ENCODE results near the gene SUGCT.
"Not testable (repeated sequence)": the region's sequence is repeated elsewhere in the genome, so short reads cannot be mapped to it uniquely, and the experiment has no call there.

Gene SUGCT

DNA sequence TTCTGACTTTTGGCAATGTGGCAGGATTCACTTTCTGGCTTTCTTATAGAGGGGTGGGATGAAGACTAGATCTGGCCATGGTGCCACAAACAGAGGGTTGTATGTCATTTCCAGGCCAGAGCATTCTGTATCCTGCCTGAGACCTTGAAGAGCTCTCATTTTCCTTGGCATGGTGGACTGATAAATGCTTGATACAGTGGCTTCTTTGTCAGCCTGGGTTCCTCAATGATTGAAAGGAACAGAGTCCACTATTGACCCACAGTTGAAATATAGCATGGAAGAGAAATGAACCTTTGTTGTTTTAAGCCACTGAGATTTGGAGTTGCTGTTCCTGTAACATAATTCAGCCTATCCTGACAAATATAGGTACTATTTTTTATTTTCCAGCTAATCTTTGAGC lies 462.7 kb downstream of the SUGCT start:
- Histone ChIP-seq H3K9me3 (ENCODE audit: control insufficient read depth, insufficient read depth, low read depth, low read length) (no peaks in the 10 kb centered on the region), H3K4me3 (ENCODE audit: low read depth, low read length) (no peak overlapping the region), H3K27ac (ENCODE audit: extremely low read depth, low read depth, low read length) (no peak overlapping the region), H3K36me3 (ENCODE audit: control insufficient read depth in 2 of 2, insufficient read depth in 1 of 2, low read length in 2 of 2) (no peaks in the 10 kb centered on the region), H3K4me1 (ENCODE audit: control insufficient read depth, insufficient read depth, low read length) (no peaks in the 10 kb centered on the region)
- TF ChIP-seq ZNF366 (tag by site-specific recombination; conservative IDR thresholded peaks at IDR 0.05) (no peak), ZNF621 (tag by site-specific recombination; IDR thresholded peaks at IDR 0.05) (no peak), ZNF660 (tag by site-specific recombination; IDR thresholded peaks at IDR 0.05) (no peak), ZNF530 (tag by site-specific recombination; IDR thresholded peaks at IDR 0.05; ENCODE audit: low read depth) (no peak), ZNF658 (tag by site-specific recombination; IDR thresholded peaks at IDR 0.05) (no peak), ZNF146 (tag by site-specific recombination; IDR thresholded peaks at IDR 0.05) (no peak), ZNF785 (tag by site-specific recombination; IDR thresholded peaks at IDR 0.05) (no peak), EGR2 (tag by site-specific recombination; IDR thresholded peaks at IDR 0.05; ENCODE audit: low read depth) (no peak), ZNF501 (tag by site-specific recombination; IDR thresholded peaks at IDR 0.05) (no peak), ZNF138 (tag by site-specific recombination; IDR thresholded peaks at IDR 0.05; ENCODE audit: borderline replicate concordance) (no peak)
- TF ChIP-seq, protein P1, sequence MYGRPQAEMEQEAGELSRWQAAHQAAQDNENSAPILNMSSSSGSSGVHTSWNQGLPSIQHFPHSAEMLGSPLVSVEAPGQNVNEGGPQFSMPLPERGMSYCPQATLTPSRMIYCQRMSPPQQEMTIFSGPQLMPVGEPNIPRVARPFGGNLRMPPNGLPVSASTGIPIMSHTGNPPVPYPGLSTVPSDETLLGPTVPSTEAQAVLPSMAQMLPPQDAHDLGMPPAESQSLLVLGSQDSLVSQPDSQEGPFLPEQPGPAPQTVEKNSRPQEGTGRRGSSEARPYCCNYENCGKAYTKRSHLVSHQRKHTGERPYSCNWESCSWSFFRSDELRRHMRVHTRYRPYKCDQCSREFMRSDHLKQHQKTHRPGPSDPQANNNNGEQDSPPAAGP (tag by site-specific recombination; IDR thresholded peaks at IDR 0.05) = no peak
- ChIA-PET CTCF (interaction anchor here (0.7 kb wide), 1 partner anchor 203 kb away, joined by 3 read pairs; no protein-coding TSS in a partner anchor), POLR2A (no interaction called here)

DNA sequence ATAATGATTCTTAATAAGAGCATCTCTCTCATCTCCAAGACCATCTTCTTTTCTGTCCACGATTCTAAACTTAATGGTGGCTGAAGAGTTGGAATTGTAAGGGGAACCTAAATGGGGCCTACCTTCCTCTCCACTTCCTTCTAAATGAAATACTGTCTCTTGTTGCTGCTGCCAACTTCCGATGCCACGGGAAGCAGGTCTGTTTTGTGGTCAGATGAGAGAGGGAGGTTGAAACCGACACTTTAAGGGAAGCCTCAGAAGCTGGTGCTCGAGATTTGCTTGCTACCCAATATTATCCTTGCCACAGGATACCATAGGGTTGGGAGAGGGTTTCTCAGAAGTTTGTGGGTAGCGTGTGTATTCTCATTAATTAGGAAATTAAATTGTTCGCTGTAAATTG lies 464.1 kb downstream of the SUGCT start:
- CTCF ChIA-PET = no interaction called here
- Histone ChIP-seq H3K4me3 (ENCODE audit: low read depth, low read length) (no peak overlapping the region), H3K36me3 (ENCODE audit: control insufficient read depth in 2 of 2, insufficient read depth in 1 of 2, low read length in 2 of 2) (no peaks in the 10 kb centered on the region), H3K27ac (ENCODE audit: extremely low read depth, low read depth, low read length) (no peak overlapping the region), H3K4me1 (ENCODE audit: control insufficient read depth, insufficient read depth, low read length) (no peaks in the 10 kb centered on the region), H3K9me3 (ENCODE audit: control insufficient read depth, insufficient read depth, low read depth, low read length) (no peaks in the 10 kb centered on the region)
- TF ChIP-seq KLF7 (tag by site-specific recombination; IDR thresholded peaks at IDR 0.05; ENCODE audit: borderline replicate concordance) = no peak
- POLR2A ChIA-PET = no interaction called here

DNA sequence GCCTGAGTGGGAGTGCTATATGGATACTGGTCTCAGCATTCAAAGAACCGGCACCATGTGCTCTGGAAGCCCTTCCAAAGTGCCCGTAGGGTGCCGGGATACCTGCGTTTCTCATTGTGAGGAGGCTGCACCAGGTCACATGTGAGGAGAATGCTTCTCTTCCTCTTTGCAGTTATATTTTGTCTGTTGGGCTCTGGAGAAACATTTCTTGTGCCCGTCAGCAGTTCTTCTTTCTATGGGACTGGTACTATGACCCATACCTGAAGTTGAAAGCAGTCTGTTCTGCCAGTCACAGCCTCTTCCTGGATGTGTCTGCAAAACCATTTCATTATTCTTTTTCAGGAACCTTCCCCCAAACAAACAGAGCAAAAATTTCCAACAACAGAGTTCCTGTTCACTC lies 465.0 kb downstream of the SUGCT start:
- TF ChIP-seq SCRT2 (tag by site-specific recombination; IDR thresholded peaks at IDR 0.05) (no peak), YY2 (tag by site-specific recombination; IDR thresholded peaks at IDR 0.05) (no peak), HOXC10 (CRISPR knock-in tag; IDR thresholded peaks at IDR 0.05) (no peak), ZSCAN23 (tag by site-specific recombination; IDR thresholded peaks at IDR 0.05) (no peak), ZNF211 (tag by site-specific recombination; IDR thresholded peaks at IDR 0.05; ENCODE audit: low read depth) (no peak), ZNF366 (tag by site-specific recombination; conservative IDR thresholded peaks at IDR 0.05) (no peak)
- TF ChIP-seq, protein P2, sequence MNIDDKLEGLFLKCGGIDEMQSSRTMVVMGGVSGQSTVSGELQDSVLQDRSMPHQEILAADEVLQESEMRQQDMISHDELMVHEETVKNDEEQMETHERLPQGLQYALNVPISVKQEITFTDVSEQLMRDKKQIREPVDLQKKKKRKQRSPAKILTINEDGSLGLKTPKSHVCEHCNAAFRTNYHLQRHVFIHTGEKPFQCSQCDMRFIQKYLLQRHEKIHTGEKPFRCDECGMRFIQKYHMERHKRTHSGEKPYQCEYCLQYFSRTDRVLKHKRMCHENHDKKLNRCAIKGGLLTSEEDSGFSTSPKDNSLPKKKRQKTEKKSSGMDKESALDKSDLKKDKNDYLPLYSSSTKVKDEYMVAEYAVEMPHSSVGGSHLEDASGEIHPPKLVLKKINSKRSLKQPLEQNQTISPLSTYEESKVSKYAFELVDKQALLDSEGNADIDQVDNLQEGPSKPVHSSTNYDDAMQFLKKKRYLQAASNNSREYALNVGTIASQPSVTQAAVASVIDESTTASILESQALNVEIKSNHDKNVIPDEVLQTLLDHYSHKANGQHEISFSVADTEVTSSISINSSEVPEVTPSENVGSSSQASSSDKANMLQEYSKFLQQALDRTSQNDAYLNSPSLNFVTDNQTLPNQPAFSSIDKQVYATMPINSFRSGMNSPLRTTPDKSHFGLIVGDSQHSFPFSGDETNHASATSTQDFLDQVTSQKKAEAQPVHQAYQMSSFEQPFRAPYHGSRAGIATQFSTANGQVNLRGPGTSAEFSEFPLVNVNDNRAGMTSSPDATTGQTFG (tag by site-specific recombination; IDR thresholded peaks at IDR 0.05; ENCODE audit: borderline replicate concordance) = no peak
- TF ChIP-seq, protein P3, sequence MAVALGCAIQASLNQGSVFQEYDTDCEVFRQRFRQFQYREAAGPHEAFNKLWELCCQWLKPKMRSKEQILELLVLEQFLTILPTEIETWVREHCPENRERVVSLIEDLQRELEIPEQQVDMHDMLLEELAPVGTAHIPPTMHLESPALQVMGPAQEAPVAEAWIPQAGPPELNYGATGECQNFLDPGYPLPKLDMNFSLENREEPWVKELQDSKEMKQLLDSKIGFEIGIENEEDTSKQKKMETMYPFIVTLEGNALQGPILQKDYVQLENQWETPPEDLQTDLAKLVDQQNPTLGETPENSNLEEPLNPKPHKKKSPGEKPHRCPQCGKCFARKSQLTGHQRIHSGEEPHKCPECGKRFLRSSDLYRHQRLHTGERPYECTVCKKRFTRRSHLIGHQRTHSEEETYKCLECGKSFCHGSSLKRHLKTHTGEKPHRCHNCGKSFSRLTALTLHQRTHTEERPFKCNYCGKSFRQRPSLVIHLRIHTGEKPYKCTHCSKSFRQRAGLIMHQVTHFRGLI (tag by site-specific recombination; IDR thresholded peaks at IDR 0.05) = no peak
- H3K4me3 ChIP-seq (ENCODE audit: low read depth, low read length) = no peak overlapping the region
- POLR2A ChIA-PET = no interaction called here
- H3K27ac ChIP-seq (ENCODE audit: extremely low read depth, low read depth, low read length) = no peak overlapping the region
- no peaks in the 10 kb centered on the region for H3K9me3 ChIP-seq (ENCODE audit: control insufficient read depth, insufficient read depth, low read depth, low read length)
- H3K4me1 ChIP-seq (ENCODE audit: control insufficient read depth, insufficient read depth, low read length) = no peaks in the 10 kb centered on the region
- H3K36me3 ChIP-seq (ENCODE audit: control insufficient read depth in 2 of 2, insufficient read depth in 1 of 2, low read length in 2 of 2) = no peaks in the 10 kb centered on the region
- CTCF ChIA-PET = no interaction called here

DNA sequence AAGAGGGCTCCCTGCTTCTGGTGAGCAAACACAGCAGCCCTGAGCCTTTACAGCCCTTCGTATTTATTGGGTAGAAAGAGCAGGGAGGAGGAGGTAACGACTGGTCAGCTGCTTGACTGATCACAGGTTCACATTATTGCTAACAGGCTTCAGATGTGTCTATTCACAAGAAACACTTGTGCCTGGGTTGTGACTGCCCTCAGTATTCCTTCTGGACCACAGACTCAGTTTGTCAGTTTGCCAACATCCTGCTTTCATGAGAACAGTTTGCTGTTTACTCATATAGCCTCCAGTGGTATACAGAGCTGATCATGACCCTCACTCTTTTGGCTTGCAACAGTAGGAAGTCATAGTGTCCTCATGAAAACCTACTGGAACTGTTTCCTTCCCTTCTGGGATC lies 467.5 kb downstream of the SUGCT start:
- H3K4me3 ChIP-seq (ENCODE audit: low read depth, low read length); POLR2A ChIA-PET; H3K36me3 ChIP-seq (ENCODE audit: control insufficient read depth in 2 of 2, insufficient read depth in 1 of 2, low read length in 2 of 2); H3K27ac ChIP-seq (ENCODE audit: extremely low read depth, low read depth, low read length); H3K4me1 ChIP-seq (ENCODE audit: control insufficient read depth, insufficient read depth, low read length); H3K9me3 ChIP-seq (ENCODE audit: control insufficient read depth, insufficient read depth, low read depth, low read length): not testable (repeated sequence)
- CTCF ChIA-PET = interaction anchor here (0.7 kb wide), 1 partner anchor 49 kb away, joined by 3 read pairs; no protein-coding TSS in a partner anchor

All from HEK293 (cell line).